PFSK-1 (cell line): ENCODE measurements around the gene C2orf74.

ENCODE experiments used
- FOXP2 ChIP-seq: optimal IDR thresholded peaks from 2 replicates; pipeline ENCODE3; 2011; ENCODE audit warnings: borderline replicate concordance, control low read depth, inconsistent platforms; ENCODE audit not compliant: insufficient read depth; ENCODE audit errors: extremely low read length, extremely low read depth
- POLR2AphosphoS5 ChIP-seq: IDR thresholded peaks from 2 replicates; pipeline ENCODE4 v1.6.1; 2012; ENCODE audit warnings: low read depth, mild to moderate bottlenecking, control low read depth, low read length, moderate library complexity
- SIN3A ChIP-seq: IDR thresholded peaks from 2 replicates; pipeline ENCODE4 v1.6.1; 2012; ENCODE audit warnings: mild to moderate bottlenecking, low read length, moderate library complexity, borderline replicate concordance; ENCODE audit not compliant: insufficient read depth
- TAF1 ChIP-seq: IDR thresholded peaks from 2 replicates; pipeline ENCODE4 v1.6.1; 2012; ENCODE audit warnings: low read length, control low read depth, borderline replicate concordance; ENCODE audit not compliant: insufficient read depth
- TF ChIP-seq, protein P1 (sequence below), 2 experiments: IDR thresholded peaks; 2 replicates each; pipeline versions ENCODE4 v1.6.1 to v1.8.0; 2011 to 2012; ENCODE audit warnings: low read depth in 2 of 2, low read length in 2 of 2, control low read depth in 1 of 2, inconsistent platforms in 1 of 2, mild to moderate bottlenecking in 1 of 2, moderate library complexity in 1 of 2; ENCODE audit not compliant: insufficient read depth in 1 of 2

The C2orf74 gene

DNA sequence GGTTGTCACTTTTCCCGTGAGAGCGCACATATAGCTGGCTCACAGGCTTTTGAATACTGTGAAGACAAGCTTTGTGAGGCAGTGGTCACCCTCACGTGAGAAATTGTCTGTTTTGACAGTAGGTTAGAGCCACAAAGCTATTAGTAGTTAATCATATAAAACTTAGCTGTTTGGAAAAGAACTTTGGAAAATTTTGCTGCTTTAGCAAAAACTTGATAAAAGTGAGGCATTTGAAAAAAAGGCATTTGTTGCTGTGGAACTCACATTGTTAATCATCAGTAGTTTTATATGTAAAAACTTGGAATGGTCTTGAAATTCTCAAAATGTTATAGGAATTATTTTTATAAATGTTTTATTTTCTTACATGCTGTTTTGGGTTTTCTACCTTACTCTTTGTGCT lies 22.3 kb downstream of the C2orf74 start:
- TF ChIP-seq FOXP2 (no peak), SIN3A (no peak), POLR2AphosphoS5 (no peak), TAF1 (no peak)
- TF ChIP-seq, protein P1, sequence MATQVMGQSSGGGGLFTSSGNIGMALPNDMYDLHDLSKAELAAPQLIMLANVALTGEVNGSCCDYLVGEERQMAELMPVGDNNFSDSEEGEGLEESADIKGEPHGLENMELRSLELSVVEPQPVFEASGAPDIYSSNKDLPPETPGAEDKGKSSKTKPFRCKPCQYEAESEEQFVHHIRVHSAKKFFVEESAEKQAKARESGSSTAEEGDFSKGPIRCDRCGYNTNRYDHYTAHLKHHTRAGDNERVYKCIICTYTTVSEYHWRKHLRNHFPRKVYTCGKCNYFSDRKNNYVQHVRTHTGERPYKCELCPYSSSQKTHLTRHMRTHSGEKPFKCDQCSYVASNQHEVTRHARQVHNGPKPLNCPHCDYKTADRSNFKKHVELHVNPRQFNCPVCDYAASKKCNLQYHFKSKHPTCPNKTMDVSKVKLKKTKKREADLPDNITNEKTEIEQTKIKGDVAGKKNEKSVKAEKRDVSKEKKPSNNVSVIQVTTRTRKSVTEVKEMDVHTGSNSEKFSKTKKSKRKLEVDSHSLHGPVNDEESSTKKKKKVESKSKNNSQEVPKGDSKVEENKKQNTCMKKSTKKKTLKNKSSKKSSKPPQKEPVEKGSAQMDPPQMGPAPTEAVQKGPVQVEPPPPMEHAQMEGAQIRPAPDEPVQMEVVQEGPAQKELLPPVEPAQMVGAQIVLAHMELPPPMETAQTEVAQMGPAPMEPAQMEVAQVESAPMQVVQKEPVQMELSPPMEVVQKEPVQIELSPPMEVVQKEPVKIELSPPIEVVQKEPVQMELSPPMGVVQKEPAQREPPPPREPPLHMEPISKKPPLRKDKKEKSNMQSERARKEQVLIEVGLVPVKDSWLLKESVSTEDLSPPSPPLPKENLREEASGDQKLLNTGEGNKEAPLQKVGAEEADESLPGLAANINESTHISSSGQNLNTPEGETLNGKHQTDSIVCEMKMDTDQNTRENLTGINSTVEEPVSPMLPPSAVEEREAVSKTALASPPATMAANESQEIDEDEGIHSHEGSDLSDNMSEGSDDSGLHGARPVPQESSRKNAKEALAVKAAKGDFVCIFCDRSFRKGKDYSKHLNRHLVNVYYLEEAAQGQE (IDR thresholded peaks at IDR 0.05; ENCODE audit: insufficient read depth in 1 of 2, low read depth in 2 of 2, low read length in 2 of 2): no peak

DNA sequence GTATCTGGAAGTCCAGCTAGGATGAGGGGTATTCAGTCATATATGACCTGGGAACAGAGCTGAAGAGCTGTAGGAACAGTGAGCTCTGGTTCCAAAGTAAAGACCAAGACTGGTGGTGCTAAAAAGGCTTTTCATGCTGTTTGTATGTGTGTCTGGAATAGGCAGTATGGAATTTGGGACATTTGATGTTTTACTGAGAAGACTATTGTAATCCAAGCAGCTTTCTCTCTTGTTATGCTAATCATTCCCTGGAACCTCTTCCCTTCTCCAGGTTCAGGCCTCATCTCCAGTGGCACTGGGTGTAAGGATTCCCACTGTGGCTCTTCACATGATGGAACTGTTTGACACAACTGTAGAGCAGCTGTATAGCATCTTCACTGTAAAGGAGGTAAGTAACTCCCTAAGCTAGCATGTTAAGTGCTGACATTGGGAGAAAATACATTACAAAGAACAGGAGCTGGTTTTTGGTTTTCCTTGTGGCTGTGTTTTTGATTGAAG lies 23.3 kb downstream of the C2orf74 start:
- TF ChIP-seq POLR2AphosphoS5: no peak

DNA sequence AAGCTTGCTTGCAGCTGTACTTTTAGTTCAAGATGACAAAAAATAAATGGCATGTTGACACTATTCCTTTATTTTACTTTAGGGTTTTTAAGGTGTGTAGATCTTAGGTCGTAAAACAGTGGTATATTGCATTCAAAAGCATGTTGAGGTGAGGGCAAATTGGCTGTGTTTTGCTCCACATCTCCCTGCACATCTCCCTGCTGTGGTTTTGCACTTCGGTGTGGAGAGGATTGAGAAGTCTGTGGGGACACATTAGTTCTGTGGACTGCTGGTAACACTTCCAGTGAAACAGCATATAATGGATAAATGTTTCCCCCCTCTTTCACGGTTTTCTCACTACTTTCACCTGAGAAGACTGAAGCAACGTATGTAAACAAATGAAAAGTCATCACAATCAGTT lies 25.1 kb downstream of the C2orf74 start:
- TF ChIP-seq, protein P1 (IDR thresholded peaks at IDR 0.05; ENCODE audit: insufficient read depth in 1 of 2, low read depth in 2 of 2, low read length in 2 of 2): no peak
- TF ChIP-seq POLR2AphosphoS5 (no peak), TAF1 (no peak), SIN3A (no peak), FOXP2 (no peak)

DNA sequence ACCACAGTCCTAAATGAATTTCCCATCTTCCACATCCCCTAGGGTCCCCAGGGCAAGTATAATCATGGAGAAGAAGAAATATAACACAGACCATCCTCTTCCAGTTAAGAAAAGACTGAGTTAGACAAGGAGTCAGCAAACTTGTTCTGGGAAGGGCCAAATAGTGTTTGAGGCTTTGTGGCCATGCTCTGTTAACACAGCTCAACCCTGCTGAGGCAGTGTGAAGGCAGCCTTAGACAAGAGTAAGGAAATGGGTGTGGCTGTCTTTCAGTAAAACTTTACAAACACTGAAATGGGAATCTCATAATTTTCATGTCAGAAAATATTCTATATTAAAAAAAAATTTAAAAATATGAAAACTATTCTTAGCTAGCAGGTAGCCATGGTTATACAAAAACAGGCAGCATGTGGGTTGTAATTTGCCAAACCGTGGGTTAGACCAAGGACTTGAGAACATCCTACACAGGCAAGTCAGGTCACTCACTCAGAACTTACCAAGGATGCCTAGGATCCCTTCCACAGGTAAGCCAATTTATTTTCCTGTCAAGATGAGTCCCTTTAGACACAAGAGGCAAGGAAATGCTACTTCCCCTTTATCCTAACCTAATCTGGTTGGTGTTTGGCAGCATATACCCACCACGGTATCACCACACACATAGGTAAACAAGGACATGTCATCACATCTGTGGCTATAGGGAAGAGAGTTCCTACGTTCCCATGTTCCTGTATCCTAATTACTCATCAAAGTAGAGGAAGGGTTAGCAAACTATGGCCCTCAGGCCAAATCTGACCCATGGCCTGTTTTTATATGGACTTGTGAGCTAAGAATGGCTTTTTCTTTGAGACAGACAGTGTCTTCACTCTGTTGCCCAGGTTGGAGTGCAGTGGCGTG lies 31.9 kb downstream of the C2orf74 start:
- TF ChIP-seq TAF1: no peak
- TF ChIP-seq FOXP2: no peak
- TF ChIP-seq POLR2AphosphoS5: no peak
- TF ChIP-seq, protein P1 (IDR thresholded peaks at IDR 0.05; ENCODE audit: insufficient read depth in 1 of 2, low read depth in 2 of 2, low read length in 2 of 2): no peak
- TF ChIP-seq SIN3A: no peak

DNA sequence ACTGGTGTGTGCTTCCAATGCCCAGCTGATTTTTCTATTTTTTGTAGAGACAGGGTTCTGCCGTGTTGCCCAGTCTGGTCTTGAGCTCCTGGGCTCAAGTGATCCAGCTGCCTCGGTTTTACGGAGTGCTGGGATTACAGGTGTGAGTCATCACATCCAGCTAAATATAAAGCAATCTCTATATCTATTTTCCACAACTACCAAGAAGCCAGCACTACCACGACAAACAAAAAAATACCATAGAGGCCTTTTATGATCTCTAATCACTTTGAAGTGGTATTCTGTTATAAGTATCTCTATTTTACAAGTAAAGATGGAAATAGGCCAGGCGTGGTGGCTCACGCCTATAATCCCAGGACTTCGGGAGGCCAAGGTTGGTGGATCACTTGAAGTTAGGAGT lies 34.7 kb downstream of the C2orf74 start:
- TF ChIP-seq, protein P1 (IDR thresholded peaks at IDR 0.05; ENCODE audit: insufficient read depth in 1 of 2, low read depth in 2 of 2, low read length in 2 of 2): no peak
- TF ChIP-seq TAF1: no peak
- no peak for TF ChIP-seq SIN3A
- no peak for TF ChIP-seq FOXP2
- no peak for TF ChIP-seq POLR2AphosphoS5
